ENCODE data around the gene CABP7.

CABP7 gene

DNA sequence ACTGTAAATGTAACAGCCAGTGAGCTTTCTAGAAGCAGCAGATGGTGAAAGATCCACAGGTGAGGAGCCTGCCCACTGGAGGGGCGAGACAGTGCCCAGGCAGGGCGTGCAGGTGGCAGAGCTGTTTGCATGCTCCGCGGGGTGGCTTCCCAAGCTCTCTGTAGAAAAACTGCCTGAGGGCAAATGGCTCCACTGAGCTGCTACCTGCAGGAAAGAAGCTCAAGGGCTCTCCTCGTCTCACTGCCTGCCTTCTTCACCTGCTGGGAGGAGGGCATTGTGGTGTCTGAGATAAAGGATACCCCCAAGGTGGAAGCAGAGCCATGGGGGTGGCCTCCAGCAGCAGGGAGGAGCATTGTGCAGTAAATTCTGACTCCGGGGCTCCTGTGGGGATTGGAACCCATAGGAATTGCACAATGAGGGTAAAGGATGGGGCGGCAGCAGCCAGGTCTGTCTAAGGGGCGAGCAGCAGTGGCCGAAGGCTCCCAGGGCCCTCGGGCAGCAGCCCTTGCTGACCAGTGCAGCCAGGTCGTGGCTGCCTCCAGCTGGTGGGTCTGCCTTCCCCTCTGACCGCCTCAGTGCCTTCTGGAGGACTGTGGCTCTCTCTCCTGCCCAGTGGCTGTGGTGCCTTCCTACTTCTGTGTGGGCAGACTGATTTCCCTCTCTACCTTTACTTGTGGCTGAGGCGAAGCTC is 28.0 kb upstream of the CABP7 start:
- H3K4me1 ChIP-seq (ENCODE audit: control insufficient read depth, insufficient read depth, low read length, poor library complexity, severe bottlenecking) = no peaks in the 10 kb centered on the region
- H3K27me3 ChIP-seq (replicated peaks; ENCODE audit: control insufficient read depth, insufficient read depth, low read length, poor library complexity, severe bottlenecking) = no peaks in the 10 kb centered on the region
- DNase-seq = no peak
- H3K4me3 ChIP-seq (ENCODE audit: insufficient read depth, low read depth, low read length, poor library complexity, severe bottlenecking) = no peak overlapping the region
- no peak overlapping the region for H3K27ac ChIP-seq (ENCODE audit: insufficient read depth, low read length, poor library complexity, severe bottlenecking)
- H3K36me3 ChIP-seq (ENCODE audit: control insufficient read depth, insufficient read depth, low read length) = peaks cover 57% of the 10 kb centered on the region
- H3K9me3 ChIP-seq (ENCODE audit: control insufficient read depth, low read length) = no peaks in the 10 kb centered on the region

DNA sequence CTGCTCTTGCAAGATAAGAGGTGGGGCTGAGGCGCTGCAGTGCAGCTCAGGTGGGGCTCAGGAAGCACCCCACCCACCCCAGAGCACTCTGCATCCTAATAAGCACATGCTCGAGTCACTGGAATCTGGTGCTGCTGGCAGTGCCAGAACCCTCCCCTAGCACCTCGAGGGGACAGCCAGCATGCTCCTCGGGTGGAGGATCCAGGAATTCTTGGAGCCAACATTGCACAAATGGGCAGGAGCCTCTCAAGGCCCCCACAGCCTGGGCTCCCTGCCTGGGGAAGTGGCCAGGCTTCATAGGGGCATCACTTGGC is 27.5 kb upstream of the CABP7 start:
- no peaks in the 10 kb centered on the region for H3K4me1 ChIP-seq (ENCODE audit: control insufficient read depth, insufficient read depth, low read length, poor library complexity, severe bottlenecking)
- H3K27ac ChIP-seq (ENCODE audit: insufficient read depth, low read length, poor library complexity, severe bottlenecking) = no peak overlapping the region
- peaks cover 53% of the 10 kb centered on the region for H3K36me3 ChIP-seq (ENCODE audit: control insufficient read depth, insufficient read depth, low read length)
- DNase-seq = no peak
- no peaks in the 10 kb centered on the region for H3K27me3 ChIP-seq (replicated peaks; ENCODE audit: control insufficient read depth, insufficient read depth, low read length, poor library complexity, severe bottlenecking)
- no peaks in the 10 kb centered on the region for H3K9me3 ChIP-seq (ENCODE audit: control insufficient read depth, low read length)
- no peak overlapping the region for H3K4me3 ChIP-seq (ENCODE audit: insufficient read depth, low read depth, low read length, poor library complexity, severe bottlenecking)

DNA sequence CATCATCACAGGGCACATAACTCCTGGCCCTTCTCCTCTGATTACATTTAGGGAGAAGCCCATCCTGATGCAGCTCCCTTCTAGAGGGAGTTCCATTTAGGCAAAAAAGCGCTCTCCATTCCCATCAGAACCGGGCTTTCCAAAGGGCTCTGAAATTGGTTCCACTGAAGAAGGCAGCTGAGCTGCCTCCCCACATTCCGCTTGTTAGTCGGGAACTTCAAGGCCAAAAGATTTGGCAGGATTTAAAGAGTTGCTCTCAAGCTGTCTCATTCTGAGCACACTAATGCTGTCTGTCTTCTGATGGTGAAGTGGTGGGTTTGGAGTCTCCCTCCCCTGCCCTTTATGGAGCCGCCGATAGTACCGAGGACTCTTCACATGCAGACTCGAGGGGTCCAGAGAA is 26.6 kb upstream of the CABP7 start:
- no peak for DNase-seq
- Histone ChIP-seq H3K36me3 (ENCODE audit: control insufficient read depth, insufficient read depth, low read length) (peaks cover 53% of the 10 kb centered on the region), H3K9me3 (ENCODE audit: control insufficient read depth, low read length) (no peaks in the 10 kb centered on the region), H3K27me3 (replicated peaks; ENCODE audit: control insufficient read depth, insufficient read depth, low read length, poor library complexity, severe bottlenecking) (no peaks in the 10 kb centered on the region), H3K27ac (ENCODE audit: insufficient read depth, low read length, poor library complexity, severe bottlenecking) (no peak overlapping the region), H3K4me1 (ENCODE audit: control insufficient read depth, insufficient read depth, low read length, poor library complexity, severe bottlenecking) (no peaks in the 10 kb centered on the region), H3K4me3 (ENCODE audit: insufficient read depth, low read depth, low read length, poor library complexity, severe bottlenecking) (no peak overlapping the region)

DNA sequence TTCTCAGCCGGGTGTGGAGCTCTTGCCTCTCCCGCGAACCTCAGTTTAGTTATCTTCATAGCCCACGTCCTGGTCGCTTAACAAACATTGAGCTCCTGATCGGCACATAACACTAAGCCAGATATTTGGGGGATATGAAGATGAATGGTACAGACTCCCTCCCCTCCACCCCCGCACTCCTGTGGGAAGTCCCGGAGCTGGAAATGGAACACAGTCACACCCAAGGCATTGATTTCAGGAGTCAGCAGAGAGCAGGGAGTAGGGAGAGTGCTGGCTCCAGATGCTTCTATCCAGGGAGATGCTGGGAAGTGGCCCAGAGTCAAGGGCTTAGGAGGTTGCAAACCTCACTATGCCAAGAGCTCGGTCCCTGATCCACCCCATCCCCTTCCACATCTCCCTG is 26.1 kb upstream of the CABP7 start:
- H3K4me1 ChIP-seq (ENCODE audit: control insufficient read depth, insufficient read depth, low read length, poor library complexity, severe bottlenecking) = no peaks in the 10 kb centered on the region
- H3K27ac ChIP-seq (ENCODE audit: insufficient read depth, low read length, poor library complexity, severe bottlenecking) = no peak overlapping the region
- no peak overlapping the region for H3K4me3 ChIP-seq (ENCODE audit: insufficient read depth, low read depth, low read length, poor library complexity, severe bottlenecking)
- H3K27me3 ChIP-seq (replicated peaks; ENCODE audit: control insufficient read depth, insufficient read depth, low read length, poor library complexity, severe bottlenecking) = no peaks in the 10 kb centered on the region
- no peaks in the 10 kb centered on the region for H3K9me3 ChIP-seq (ENCODE audit: control insufficient read depth, low read length)
- DNase-seq = no peak
- H3K36me3 ChIP-seq (ENCODE audit: control insufficient read depth, insufficient read depth, low read length) = peaks cover 53% of the 10 kb centered on the region

DNA sequence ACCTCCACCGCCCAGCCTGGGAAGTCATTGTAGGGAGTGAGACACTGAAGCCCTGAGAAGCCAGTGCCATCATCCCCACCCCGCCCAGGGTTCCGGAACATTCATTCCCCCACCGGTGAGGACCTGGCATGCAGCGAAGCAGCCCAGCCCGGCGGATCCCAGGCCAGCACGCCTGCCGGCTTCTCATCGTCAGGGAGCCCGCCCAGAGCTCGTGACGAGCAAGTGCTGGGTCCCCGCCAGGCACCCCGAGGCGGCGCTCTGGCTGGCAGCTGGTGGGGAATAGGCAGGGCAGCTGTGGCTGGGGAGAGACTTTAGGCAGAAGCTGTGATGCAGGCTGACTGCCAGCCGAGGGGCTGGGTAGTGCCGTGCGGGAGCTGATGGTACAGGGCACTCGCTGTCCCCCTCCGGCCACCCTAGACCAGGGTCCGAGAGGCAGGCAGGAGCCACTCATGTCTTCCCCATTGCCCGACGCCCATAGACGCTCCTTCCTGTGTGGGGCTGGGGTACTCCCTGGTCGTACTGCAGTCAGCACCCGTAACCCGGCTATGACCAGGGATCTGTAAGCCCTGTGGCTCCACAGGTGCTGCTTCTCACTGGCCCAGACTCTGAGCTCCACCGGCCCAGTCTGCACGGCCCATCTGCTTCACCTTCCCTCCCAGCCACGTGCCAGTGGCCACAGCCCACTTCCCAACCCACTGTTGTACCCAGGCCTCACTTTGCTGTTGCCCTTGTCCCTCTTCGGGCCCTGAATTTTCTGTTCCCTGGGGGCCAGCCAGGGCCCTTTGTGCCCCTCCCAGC is 24.5 kb upstream of the CABP7 start:
- Histone ChIP-seq H3K4me3 (ENCODE audit: insufficient read depth, low read depth, low read length, poor library complexity, severe bottlenecking) (no peak overlapping the region), H3K27me3 (replicated peaks; ENCODE audit: control insufficient read depth, insufficient read depth, low read length, poor library complexity, severe bottlenecking) (no peaks in the 10 kb centered on the region), H3K36me3 (ENCODE audit: control insufficient read depth, insufficient read depth, low read length) (peaks cover 48% of the 10 kb centered on the region), H3K27ac (ENCODE audit: insufficient read depth, low read length, poor library complexity, severe bottlenecking) (no peak overlapping the region), H3K9me3 (ENCODE audit: control insufficient read depth, low read length) (no peaks in the 10 kb centered on the region), H3K4me1 (ENCODE audit: control insufficient read depth, insufficient read depth, low read length, poor library complexity, severe bottlenecking) (no peaks in the 10 kb centered on the region)
- no peak for DNase-seq

DNA sequence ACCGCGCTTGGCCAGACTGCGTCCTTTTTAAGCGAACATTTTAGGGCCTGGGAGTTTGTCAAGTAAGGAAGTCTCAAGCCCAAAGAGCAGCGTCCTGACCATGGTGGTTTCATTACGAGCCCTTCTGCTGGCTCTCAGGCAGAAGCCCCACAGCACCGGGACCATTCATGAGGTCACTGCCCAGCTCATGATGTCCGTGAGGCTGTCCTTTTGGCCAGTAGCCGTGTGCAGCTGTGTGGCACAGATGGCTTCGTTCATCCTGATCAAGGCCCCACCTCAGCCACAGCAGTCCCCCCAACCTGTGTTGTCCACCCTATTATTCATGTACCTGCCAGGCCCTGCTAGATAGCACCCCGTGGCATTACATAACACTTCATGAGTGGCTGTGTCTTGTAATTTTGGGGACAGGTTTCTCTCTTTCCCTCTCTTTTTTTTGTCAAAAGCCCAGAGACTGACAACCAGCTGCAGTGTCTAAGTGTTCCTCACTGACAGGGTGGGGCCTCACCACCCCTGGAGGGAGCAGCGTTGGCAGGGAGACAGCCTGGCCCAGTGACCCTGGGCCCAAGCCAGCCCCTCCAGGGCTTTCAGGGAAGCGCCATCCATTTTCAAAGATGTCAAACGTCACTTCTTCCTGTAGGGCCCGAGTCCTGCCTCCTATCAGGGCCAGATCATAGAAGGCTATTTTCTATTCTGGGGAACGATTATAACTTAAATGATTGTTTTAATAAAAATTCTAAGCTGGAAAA is 21.8 kb upstream of the CABP7 start:
- H3K27ac ChIP-seq (ENCODE audit: insufficient read depth, low read length, poor library complexity, severe bottlenecking) = no peak overlapping the region
- DNase-seq = no peak
- no peak overlapping the region for H3K4me3 ChIP-seq (ENCODE audit: insufficient read depth, low read depth, low read length, poor library complexity, severe bottlenecking)
- peaks cover 6% of the 10 kb centered on the region for H3K4me1 ChIP-seq (ENCODE audit: control insufficient read depth, insufficient read depth, low read length, poor library complexity, severe bottlenecking)
- H3K9me3 ChIP-seq (ENCODE audit: control insufficient read depth, low read length) = no peaks in the 10 kb centered on the region
- H3K27me3 ChIP-seq (replicated peaks; ENCODE audit: control insufficient read depth, insufficient read depth, low read length, poor library complexity, severe bottlenecking) = no peaks in the 10 kb centered on the region
- H3K36me3 ChIP-seq (ENCODE audit: control insufficient read depth, insufficient read depth, low read length) = peaks cover 33% of the 10 kb centered on the region

DNA sequence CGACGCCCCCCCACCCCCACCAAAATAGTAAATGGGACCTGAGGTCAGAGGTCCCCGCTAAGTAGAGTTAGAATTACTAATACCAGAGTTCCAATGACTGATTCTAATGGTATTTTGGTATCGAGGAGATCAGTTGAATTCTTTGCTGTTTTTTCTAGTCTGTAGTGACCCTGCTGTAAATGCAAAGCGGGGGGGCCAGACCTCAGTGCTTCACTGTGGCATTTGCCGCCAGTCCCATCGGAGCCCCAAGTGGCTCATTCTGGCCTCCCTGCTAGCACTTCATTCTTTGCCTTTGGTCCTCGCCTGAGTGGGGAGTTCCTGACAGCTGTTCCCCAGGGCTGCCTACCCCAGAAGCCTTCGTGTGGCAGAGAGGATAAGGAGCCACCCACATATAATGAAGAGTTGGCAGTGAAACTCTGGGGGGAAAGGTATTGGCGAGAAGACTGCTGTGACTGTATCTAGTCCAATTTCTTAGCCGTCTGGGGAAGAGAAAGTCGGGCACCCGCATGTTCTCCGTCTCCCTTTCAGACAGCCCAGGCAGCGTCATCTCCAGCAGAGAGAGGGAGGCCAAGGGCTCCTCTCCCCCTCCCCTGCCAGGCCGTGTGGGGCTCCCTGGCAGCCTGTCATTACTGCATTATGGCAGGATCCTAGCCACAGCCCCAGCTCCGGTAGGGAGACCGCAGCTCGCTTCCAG is 19.4 kb upstream of the CABP7 start:
- Histone ChIP-seq H3K27me3 (replicated peaks; ENCODE audit: control insufficient read depth, insufficient read depth, low read length, poor library complexity, severe bottlenecking) (no peaks in the 10 kb centered on the region), H3K36me3 (ENCODE audit: control insufficient read depth, insufficient read depth, low read length) (peaks cover 12% of the 10 kb centered on the region), H3K4me3 (ENCODE audit: insufficient read depth, low read depth, low read length, poor library complexity, severe bottlenecking) (no peak overlapping the region), H3K4me1 (ENCODE audit: control insufficient read depth, insufficient read depth, low read length, poor library complexity, severe bottlenecking) (peaks cover 6% of the 10 kb centered on the region), H3K9me3 (ENCODE audit: control insufficient read depth, low read length) (no peaks in the 10 kb centered on the region), H3K27ac (ENCODE audit: insufficient read depth, low read length, poor library complexity, severe bottlenecking) (no peak overlapping the region)
- no peak for DNase-seq

DNA sequence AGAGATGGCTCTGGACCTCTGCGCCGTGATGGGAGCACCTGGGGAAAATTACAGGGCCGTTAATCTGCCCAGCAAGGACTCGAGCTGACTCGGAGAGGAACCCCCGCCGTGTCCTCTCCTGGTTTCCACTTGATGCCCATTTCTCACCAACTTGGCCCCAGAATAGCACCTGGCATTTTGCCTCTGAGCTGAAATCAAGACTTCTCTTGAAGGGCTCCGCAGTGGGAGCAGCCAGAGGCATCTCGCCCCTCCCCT is 19.0 kb upstream of the CABP7 start:
- Histone ChIP-seq H3K27me3 (replicated peaks; ENCODE audit: control insufficient read depth, insufficient read depth, low read length, poor library complexity, severe bottlenecking) (no peaks in the 10 kb centered on the region), H3K27ac (ENCODE audit: insufficient read depth, low read length, poor library complexity, severe bottlenecking) (no peak overlapping the region), H3K36me3 (ENCODE audit: control insufficient read depth, insufficient read depth, low read length) (peaks cover 7% of the 10 kb centered on the region), H3K9me3 (ENCODE audit: control insufficient read depth, low read length) (no peaks in the 10 kb centered on the region), H3K4me3 (ENCODE audit: insufficient read depth, low read depth, low read length, poor library complexity, severe bottlenecking) (no peak overlapping the region), H3K4me1 (ENCODE audit: control insufficient read depth, insufficient read depth, low read length, poor library complexity, severe bottlenecking) (peaks cover 6% of the 10 kb centered on the region)
- DNase-seq = no peak

DNA sequence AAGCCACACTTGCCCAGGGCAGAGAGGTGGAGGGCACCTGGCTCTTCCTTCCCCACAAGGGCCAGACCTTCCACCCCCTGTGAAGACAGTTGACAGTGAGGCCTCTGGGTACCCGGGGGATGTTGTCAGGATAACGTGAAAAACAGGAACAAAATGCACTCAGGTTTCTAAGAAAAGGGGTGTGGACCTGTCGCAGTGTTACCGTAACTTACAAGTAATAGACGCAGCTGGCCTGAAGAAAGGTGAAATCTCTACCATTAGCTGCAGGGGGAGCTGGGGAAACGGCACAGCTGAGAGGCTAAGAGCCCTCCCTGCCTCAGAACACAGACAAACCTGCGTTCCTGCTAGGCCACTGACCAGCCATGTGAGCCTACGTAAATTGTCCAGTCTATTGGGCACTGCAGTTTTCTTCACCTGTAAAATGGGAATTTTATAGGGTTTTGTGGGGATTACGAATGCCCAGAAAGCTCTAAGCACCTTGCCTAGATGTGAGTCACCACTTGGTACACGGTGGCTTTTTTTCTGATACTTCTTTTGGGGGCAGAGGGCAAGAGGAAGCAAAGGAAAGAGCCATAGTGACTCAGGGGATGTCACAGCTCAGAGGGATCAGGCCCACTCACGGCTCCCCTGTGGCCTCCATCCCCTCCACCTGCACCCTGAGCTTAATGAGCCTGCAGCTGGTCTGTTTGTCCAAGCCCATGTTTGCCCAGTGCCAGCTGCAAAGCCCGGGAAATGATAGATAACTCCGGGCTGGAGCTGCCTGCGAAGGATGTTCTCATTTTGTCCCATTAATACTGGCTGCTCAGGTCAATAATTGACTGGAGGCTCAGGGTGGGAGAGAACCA is 18.4 kb upstream of the CABP7 start:
- Histone ChIP-seq H3K9me3 (ENCODE audit: control insufficient read depth, low read length) (no peaks in the 10 kb centered on the region), H3K4me1 (ENCODE audit: control insufficient read depth, insufficient read depth, low read length, poor library complexity, severe bottlenecking) (peaks cover 6% of the 10 kb centered on the region), H3K4me3 (ENCODE audit: insufficient read depth, low read depth, low read length, poor library complexity, severe bottlenecking) (no peak overlapping the region), H3K27me3 (replicated peaks; ENCODE audit: control insufficient read depth, insufficient read depth, low read length, poor library complexity, severe bottlenecking) (no peaks in the 10 kb centered on the region), H3K27ac (ENCODE audit: insufficient read depth, low read length, poor library complexity, severe bottlenecking) (no peak overlapping the region), H3K36me3 (ENCODE audit: control insufficient read depth, insufficient read depth, low read length) (peaks cover 2% of the 10 kb centered on the region)
- no peak for DNase-seq

All from effector memory CD4-positive, alpha-beta T cell (primary cell).